Measurements from ENCODE around the gene SYT11.

DNA sequence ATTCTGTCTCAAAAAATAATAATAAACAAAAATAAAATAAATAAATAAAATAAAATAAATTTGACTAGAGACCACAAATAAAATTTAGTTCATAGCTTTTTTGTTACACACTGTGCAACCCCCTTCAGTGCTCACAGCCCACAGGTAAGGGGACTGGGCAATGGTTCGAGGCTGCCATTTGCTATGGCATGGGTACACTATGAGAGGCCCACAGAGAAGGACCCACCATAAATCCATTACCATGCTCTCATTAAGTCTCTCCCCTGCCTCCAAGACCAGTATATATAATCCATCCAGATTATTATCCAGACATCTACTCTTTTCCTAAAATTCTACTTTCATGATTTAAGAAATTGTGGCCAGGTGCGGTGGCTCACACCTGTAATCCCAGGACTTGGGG, 60.4 kb downstream of the SYT11 start:
- TF ChIP-seq, protein P1, sequence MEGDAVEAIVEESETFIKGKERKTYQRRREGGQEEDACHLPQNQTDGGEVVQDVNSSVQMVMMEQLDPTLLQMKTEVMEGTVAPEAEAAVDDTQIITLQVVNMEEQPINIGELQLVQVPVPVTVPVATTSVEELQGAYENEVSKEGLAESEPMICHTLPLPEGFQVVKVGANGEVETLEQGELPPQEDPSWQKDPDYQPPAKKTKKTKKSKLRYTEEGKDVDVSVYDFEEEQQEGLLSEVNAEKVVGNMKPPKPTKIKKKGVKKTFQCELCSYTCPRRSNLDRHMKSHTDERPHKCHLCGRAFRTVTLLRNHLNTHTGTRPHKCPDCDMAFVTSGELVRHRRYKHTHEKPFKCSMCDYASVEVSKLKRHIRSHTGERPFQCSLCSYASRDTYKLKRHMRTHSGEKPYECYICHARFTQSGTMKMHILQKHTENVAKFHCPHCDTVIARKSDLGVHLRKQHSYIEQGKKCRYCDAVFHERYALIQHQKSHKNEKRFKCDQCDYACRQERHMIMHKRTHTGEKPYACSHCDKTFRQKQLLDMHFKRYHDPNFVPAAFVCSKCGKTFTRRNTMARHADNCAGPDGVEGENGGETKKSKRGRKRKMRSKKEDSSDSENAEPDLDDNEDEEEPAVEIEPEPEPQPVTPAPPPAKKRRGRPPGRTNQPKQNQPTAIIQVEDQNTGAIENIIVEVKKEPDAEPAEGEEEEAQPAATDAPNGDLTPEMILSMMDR (IDR thresholded peaks at IDR 0.05), result no peak
- TF ChIP-seq FOXP1 (CRISPR knock-in tag; IDR thresholded peaks at IDR 0.05; ENCODE audit: borderline replicate concordance), result no peak
